Sigmoid colon (tissue), 4 donors: ENCODE results near the gene PCAT7.

Experiments
- POLR2A ChIP-seq, 2 donors: fragments of 450-650 bp; IDR thresholded peaks; one replicate each; pipeline ENCODE4 v1.6.1; 2016; ENCODE audit warnings: antibody characterized with exemption in 2 of 2, mild to moderate bottlenecking in 2 of 2, moderate library complexity in 2 of 2
- POLR2AphosphoS5 ChIP-seq, 4 donors: sonication (generic); formaldehyde crosslinking; IDR thresholded peaks; one replicate each; pipeline ENCODE4 v1.6.1; 2017; ENCODE audit warnings: antibody characterized with exemption in 4 of 4

DNA sequence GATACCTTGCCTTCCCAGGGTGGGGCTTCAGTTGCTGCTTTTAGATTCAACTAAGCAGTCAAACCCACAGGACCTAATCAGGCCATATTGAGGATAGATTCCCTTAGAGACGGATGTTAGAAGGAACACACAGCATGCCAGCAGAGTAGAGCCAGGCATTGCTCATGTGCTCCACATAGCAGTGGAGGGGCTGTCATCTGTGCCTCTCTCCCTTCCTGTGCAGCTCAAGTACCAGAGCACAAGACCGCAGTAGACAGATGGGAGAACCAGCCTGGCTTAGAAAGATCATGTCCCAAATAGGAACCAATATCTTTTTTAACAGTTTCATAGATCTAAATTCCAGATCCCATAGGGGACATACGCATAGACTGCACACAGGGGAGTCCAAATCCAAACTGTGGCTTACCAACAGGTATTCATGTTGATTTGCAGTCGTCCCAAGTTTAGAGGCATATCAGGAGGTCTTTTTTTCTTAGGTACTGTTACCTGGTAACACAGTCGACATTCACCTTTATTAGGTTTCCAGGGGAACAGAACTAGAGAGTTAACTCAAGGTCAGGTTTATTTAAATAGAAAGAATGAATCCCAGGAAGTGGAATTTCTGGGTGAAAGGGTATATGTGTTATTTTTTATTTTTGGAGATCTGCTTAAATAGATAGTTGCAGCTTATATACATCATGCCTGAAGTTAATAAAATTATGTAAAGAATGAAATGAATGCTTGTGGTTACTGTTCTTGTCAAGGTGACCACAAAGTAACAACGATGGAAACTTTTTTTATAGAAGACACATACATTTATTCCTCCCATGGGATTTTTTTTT is 43.5 kb upstream of the PCAT7 start:
- TF ChIP-seq POLR2AphosphoS5 (IDR thresholded peaks at IDR 0.05) (no peak), POLR2A (IDR thresholded peaks at IDR 0.05) (no peak)
